ENCODE data around the gene IFITM10. TPM values are rescaled to one million over a fixed set of nuclear protein-coding genes. Genes with fewer than 3 reads are reported as not detected.

Gene IFITM10
- polyA plus RNA-seq, 1 donor: 0.19 TPM

DNA sequence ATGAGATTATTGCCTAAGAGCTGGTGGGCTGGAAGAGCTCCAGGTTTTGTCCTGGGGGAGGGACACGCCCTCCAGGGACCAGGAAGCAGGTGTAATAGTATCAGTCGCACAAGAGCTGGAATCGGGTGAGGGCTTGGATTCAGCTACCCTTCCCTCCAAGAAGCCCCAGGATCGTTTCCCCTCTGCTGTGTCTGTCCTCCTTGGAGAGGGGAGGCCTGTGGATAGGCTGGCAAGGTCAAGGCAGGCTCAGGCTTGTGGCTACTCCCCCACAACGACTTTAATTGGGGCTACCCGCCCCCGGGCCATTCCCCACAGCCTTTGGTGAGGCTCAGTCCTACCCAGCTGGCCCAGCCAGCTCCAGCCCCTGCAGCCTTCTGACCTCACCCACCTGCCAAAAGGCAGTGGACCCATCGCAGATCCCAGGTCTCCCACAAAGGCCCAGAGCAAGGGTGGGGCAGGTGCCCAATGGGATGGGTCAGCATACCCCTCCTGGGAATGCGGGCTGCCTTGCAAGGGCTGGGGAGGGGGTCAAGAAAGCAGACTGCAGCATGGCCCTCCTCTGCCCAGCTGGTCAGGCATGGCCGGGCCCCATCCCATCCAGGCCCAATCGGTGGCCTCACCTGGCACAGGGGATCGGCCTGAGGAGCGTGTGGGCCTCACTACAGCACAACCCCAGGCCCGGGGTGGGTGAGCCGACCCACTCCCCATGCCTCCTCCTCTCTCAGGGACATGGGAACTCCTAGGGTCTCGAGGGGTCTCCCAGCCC lies 12.3 kb upstream of the IFITM10 start:
- DNase-seq: no peak

DNA sequence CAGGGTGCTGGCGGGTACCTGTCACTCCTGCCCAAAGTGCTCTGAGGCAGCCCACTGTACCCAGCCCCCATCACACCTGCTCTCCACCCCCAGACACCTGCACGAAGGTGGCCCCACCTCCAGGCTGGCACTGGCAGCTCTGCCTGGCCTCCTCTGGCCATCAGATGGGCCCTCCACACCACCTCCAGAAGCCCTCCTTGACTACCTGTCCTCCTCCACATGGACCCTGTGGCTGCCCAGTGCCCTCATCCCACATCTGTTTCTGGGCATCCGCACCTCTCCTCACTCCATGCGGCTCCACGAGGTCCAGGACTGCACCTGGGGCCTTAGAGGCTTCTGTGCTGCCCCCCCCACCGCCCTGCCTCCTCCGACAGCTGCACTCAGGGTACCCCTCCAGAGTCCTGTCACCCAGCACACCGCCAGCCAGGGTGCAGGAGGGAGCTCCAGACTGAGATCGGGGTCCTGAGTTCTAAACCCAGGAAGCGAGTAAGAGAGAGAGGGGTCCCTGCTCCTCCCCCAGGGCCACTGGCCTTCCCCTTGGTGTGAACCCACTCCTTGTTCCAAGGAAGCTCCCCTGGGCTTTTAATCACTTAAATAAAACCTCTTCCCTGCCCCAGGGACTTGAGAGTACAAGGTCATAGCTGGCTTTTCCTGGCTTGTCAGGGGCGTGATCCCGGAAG lies 11.6 kb upstream of the IFITM10 start:
- DNase-seq: no peak

GRCh38 chr11:1761110-1761856 lies 10.9 kb upstream of the IFITM10 start:
- DNase-seq: no peak

DNA sequence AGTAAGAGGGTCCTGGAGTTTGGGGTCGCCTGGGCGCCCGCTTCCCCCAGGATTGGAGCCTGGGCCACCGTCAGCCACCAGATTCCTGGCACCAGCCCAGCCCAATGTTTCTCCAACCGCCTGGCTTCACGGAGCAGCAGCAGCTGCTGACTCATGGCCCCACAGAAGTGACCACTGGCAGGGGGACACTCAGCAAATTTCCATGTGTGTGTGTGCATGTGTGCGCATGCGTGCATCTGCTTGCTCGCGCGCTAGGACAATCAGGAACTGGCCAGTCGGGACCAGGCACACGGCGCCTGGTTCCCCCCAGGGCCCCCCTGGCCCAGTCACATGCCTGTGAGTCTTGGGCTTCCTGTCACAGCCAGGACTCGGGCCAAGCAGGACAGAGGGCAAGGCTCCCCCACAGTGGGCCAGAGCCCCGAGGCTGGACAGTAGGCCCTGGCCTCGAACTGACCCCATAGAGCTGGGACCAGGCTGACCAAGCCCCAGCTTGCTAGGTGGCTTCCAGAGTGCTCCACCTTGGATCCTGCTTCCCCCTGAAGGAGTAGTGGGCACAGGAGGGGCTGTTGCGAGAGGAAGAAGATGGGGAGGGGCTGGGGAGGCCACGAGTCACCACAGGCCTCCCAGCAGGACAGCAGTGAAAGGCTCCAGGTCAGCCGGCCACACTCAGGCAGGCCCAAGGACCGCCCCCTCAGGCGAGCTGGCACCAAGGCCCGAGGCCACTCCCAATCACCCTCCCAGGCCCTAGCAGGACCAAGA lies 10.1 kb upstream of the IFITM10 start:
- peak; percentile 64 for DNase-seq

GRCh38 chr11:1759851-1760220 lies 9.4 kb upstream of the IFITM10 start:
- no peak for DNase-seq

GRCh38 chr11:1759151-1759850 lies 8.9 kb upstream of the IFITM10 start:
- DNase-seq: no peak

GRCh38 chr11:1758611-1759150 lies 8.3 kb upstream of the IFITM10 start:
- no peak for DNase-seq

DNA sequence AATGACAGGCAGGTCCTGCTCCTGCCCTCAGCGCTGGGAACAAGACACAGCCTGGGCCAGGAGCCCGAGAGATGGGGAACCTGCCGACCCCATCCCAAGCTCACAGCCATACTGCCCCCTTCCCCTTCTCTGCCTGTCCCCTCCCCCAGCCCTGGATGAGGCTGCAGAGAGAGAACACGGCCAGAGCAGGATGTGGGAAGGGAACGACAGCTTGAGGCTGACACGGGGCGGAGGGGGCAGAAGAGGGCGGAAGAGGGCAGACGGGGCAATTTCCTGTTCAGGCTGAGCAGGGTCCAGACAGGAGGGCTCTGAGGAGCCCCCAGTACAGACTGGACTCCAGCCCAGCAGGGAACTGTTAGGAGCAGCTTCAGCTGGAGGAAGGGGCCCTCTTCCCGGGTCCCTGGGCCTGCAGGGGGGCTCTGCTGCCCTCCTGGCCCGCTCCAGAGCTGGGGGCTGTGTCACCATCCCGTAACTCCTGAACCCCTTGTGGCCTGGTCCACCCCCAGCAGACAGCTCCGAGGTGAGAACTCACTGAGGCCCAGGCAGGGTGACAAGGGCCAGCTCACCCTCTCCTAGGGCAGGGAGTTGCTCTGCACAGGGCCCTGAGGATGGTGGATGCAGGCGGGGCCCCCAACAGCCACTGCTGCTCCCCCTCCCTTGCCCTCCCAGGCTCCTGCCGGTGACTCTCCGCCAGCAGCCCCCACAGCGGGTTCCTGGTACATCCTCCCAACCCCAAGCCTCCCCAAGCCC lies 7.6 kb upstream of the IFITM10 start:
- DNase-seq: no peak

- no peak for DNase-seq
Observed at GRCh38 chr11:1756791-1757771, 6.7 kb upstream of the IFITM10 start.

GRCh38 chr11:1755692-1756561 lies 5.5 kb upstream of the IFITM10 start:
- no peak for DNase-seq

DNA sequence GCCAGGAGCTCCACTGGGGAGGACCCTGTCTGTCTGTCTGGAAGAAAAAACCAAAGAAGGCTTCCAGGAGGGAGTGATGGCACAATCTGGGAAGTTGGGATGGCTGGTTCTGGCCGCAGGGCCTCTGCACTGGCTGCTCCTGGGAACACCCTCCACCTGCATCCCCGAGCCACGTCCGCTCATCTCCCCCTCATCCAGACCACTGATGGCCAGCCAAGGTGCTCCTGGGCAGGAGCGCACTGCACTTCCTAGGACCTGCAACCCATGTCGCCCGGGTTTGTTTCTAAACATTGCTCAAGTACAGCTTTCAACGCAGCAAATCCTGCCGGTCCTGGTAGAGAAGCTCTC lies 4.9 kb upstream of the IFITM10 start:
- no peak for DNase-seq

GRCh38 chr11:1754376-1755150 lies 4.2 kb upstream of the IFITM10 start:
- no peak for DNase-seq

DNA sequence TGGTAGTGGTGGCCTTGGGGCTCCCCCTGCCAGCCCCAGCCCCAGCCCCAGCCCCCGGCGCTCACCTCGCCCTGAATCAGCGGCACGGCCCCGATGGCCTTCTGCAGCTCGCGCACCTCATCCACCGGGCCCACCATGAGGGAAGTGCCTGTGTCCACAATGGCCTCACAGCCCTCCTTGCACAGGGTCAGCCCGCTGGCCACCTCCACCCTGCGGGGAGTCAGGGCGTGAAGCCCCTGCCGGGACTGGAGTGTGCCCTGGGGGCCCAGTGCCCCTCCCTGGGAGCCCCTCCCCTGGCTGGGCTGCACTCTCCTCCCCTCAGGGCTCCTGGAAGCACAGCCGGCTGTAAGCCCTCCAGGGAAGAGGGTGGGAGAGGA lies 3.5 kb upstream of the IFITM10 start:
- no peak for DNase-seq

DNA sequence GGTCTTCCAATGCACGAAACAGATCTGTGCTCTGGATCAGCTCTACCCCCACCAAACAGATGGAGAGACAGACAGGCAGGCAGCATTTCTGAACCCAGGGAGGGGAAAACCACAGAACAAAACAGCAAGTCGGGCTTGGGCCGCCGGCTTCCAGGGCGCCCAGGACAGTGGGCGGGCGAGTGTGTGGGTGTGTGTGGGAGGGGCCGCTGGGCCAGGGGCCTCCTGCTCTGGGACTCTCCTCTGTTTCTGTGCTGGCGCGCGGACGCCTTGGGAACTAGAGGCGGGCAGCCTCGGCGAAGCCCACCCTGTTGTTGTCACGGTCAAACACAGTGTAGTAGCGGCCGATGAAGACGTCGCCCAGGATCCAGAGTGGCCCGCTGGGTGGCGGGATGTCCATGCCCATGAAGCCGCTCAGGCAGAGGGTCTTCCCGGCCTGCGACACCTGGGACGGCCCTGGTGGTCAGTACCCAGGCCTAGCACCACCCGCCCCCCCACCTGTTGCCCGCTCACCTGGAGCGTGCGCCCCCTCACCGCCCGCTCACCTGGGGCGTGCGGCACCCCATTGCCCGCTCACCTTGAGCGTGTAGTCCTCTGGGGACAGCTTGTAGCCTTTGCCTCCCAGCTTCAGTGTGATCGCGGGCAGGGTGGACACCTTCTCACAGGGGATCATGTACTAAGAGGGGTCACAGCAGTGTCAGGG lies 3.0 kb upstream of the IFITM10 start:
- no peak for DNase-seq

- no peak for DNase-seq
Observed at GRCh38 chr11:1752907-1753228, 2.5 kb upstream of the IFITM10 start.

- no peak for DNase-seq
Observed at GRCh38 chr11:1751999-1752906, 1.9 kb upstream of the IFITM10 start.

DNA sequence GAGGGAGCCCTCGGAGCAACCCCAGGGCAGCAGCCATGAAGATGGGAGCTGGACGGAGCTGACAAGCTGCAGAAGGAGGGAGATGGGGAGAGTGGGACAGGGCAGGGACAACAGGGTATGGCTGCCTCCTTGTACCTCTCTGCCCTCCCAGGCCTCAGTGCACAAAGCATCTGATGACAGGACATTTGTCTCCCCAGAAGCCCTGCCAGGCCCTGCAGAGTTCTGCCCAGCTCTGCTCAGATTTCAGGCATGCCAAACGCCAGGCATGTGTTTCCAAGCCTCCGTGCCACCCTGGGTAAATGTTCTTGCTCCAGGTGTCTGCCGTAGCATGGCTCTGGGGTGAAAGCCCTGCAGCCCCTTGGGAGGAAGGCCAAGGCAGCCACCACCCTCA lies 1.1 kb upstream of the IFITM10 start:
- no peak for DNase-seq

All from hindlimb muscle (tissue), 1 donor.